Measurements from ENCODE around the gene C11orf54. TPM values are rescaled to one million over a fixed set of nuclear protein-coding genes. Genes with fewer than 3 reads are reported as not detected.

The C11orf54 gene
- total RNA-seq, 1 experiment from 2014 or later: 18.0 TPM

DNA sequence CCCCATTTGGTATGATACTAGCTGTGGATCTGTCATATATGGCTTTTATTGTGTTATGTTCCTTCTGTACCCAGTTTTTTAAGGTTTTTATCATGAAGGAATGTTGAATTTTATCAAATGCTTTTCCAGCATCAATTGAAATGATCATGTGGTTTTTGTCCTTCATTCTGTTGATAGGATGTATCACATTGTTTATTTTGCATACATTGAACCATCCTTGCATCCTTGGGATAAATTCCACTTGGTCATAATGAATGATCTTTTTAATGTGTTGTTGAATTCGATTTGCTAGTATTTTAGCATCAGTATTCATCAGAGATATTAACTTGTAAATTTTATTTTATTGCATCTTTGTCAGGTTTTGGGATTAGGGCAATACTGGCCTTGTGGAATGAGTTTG lies 31.2 kb upstream of the C11orf54 start:
- Histone ChIP-seq H3K79me2 (ENCODE audit: insufficient read depth, low read length) (no peaks in the 10 kb centered on the region), H3K14ac (ENCODE audit: insufficient read depth, low read length) (no peak overlapping the region), H2BK15ac (ENCODE audit: low read depth, low read length) (no peak overlapping the region), H4K20me1 (ENCODE audit: control insufficient read depth, insufficient read depth, insufficient read length) (no peaks in the 10 kb centered on the region), H3K23ac (ENCODE audit: insufficient read length, low read depth, low read length) (no peak overlapping the region), H2AK5ac (ENCODE audit: insufficient read length, low read length) (no peak overlapping the region), H3K4me1 (ENCODE audit: insufficient read depth, low read length) (no peaks in the 10 kb centered on the region), H2BK120ac (ENCODE audit: low read depth, low read length, poor library complexity, severe bottlenecking) (no peak overlapping the region), H4K8ac (replicated peaks; ENCODE audit: insufficient read length, low read depth, low read length) (no peak overlapping the region), H3K23me2 (ENCODE audit: insufficient read length, low read depth, low read length, poor library complexity, severe bottlenecking) (no peaks in the 10 kb centered on the region), H2BK12ac (ENCODE audit: insufficient read length, low read depth, low read length) (no peak overlapping the region), H3K56ac (ENCODE audit: insufficient read length, low read depth, low read length) (no peak overlapping the region), H4K91ac (ENCODE audit: insufficient read length, low read depth, low read length) (no peak overlapping the region), H2AFZ (ENCODE audit: low read length) (no peak overlapping the region), H3K4me2 (ENCODE audit: insufficient read depth, insufficient read length, low read length) (no peak overlapping the region), H3T11ph (ENCODE audit: low read length) (no peak overlapping the region), H3K18ac (ENCODE audit: insufficient read length, low read depth, low read length) (no peak overlapping the region), H3K9ac (ENCODE audit: extremely low read depth, insufficient read length, low read length) (no peak overlapping the region), H3K4ac (ENCODE audit: low read depth, low read length) (no peak overlapping the region), H4K5ac (ENCODE audit: insufficient read length, low read depth, low read length) (no peak overlapping the region), H2BK20ac (ENCODE audit: low read depth, low read length, poor library complexity, severe bottlenecking) (no peak overlapping the region), H3K79me1 (ENCODE audit: insufficient read depth, low read depth, low read length, poor library complexity, severe bottlenecking) (no peaks in the 10 kb centered on the region), H3K27me3 (ENCODE audit: insufficient read depth, low read length) (no peaks in the 10 kb centered on the region), H3K27ac (ENCODE audit: insufficient read length, low read depth, low read length) (no peak overlapping the region), H2BK5ac (ENCODE audit: insufficient read length, low read length) (no peak overlapping the region), H3K9me3 (ENCODE audit: control insufficient read depth, low read depth, low read length) (no peaks in the 10 kb centered on the region)
- H3K4me1 Mint-ChIP-seq: peaks cover 9 to 10% of the 10 kb centered on the region in 2 experiments
- peaks cover 58 to 76% (median 75%) of the 10 kb centered on the region in 3 experiments for H3K36me3 Mint-ChIP-seq (ENCODE audit: insufficient read depth in 1 of 3, low read depth in 3 of 3)
- H3K27me3 Mint-ChIP-seq (ENCODE audit: low read depth): no peaks in the 10 kb centered on the region
- no peak overlapping the region for H3K27ac Mint-ChIP-seq
- TF ChIP-seq, protein P1, sequence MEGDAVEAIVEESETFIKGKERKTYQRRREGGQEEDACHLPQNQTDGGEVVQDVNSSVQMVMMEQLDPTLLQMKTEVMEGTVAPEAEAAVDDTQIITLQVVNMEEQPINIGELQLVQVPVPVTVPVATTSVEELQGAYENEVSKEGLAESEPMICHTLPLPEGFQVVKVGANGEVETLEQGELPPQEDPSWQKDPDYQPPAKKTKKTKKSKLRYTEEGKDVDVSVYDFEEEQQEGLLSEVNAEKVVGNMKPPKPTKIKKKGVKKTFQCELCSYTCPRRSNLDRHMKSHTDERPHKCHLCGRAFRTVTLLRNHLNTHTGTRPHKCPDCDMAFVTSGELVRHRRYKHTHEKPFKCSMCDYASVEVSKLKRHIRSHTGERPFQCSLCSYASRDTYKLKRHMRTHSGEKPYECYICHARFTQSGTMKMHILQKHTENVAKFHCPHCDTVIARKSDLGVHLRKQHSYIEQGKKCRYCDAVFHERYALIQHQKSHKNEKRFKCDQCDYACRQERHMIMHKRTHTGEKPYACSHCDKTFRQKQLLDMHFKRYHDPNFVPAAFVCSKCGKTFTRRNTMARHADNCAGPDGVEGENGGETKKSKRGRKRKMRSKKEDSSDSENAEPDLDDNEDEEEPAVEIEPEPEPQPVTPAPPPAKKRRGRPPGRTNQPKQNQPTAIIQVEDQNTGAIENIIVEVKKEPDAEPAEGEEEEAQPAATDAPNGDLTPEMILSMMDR (conservative IDR thresholded peaks at IDR 0.05): no peak
- no CpG with 5 or more reads among the region's 1 CpG for WGBS (ENCODE audit: extremely low coverage, insufficient read length, low lambda C conversion rate)
- no peak for DNase-seq
- H3K4me3 Mint-ChIP-seq: no peak overlapping the region
- H3K9me3 Mint-ChIP-seq: peaks cover 21 to 22% of the 10 kb centered on the region in 2 experiments; a peak in 4 of 5 replicates
